A673 (cell line): Measurements from ENCODE around the gene PLB1. TPM values are rescaled to one million over a fixed set of nuclear protein-coding genes. Genes with fewer than 3 reads are reported as not detected.

Experiments used
- BruUV-seq: library from RNA; stranded (reverse); fragments of 400-500 nt; replicated peaks from 2 replicates; lab custom pipeline; 2021; lab: Mats Ljungman, UMichigan
- CTCF ChIA-PET: fragments of 300-600 bp; sonication (Branson Sonifier 250); formaldehyde crosslinking; loops from one replicate; lab custom pipeline; 2022; ENCODE audit warnings: antibody characterized with exemption; lab: Charles Lee
- POLR2A ChIA-PET: fragments of 300-600 bp; sonication (Branson Sonifier 250); formaldehyde crosslinking; loops from one replicate; lab custom pipeline; 2022; ENCODE audit warnings: antibody characterized with exemption; ENCODE audit not compliant: low non-redundant PET; lab: Charles Lee
- DNase-seq: peaks from one replicate; pipeline ENCODE4 v3.0.0-alpha.2; 2015; ENCODE audit warnings: low spot score
- H3K27ac ChIP-seq: fragments of 200-600 bp; sonication (generic); 2 replicates; pipeline ENCODE4 v1.5.1; 2016; ENCODE audit warnings: mixed run types, low read depth, mild to moderate bottlenecking, mixed read lengths, antibody characterized with exemption, low read length; ENCODE audit not compliant: poor library complexity, severe bottlenecking
- H3K27me3 ChIP-seq: fragments of 200-600 bp; sonication (generic); replicated peaks from 2 replicates; pipeline ENCODE4 v1.6.1; 2017; ENCODE audit warnings: mixed run types, low read depth, mild to moderate bottlenecking, mixed read lengths, antibody characterized with exemption, low read length; ENCODE audit not compliant: insufficient read depth, poor library complexity
- H3K36me3 ChIP-seq: fragments of 200-600 bp; sonication (generic); 2 replicates; pipeline ENCODE4 v1.6.1; 2016; ENCODE audit warnings: mixed run types, mild to moderate bottlenecking, mixed read lengths, antibody characterized with exemption, low read length; ENCODE audit not compliant: insufficient read depth, poor library complexity, severe bottlenecking
- H3K4me1 ChIP-seq: fragments of 200-600 bp; sonication (generic); 2 replicates; pipeline ENCODE4 v1.6.1; 2017; ENCODE audit warnings: mixed run types, mild to moderate bottlenecking, mixed read lengths, antibody characterized with exemption, low read length; ENCODE audit not compliant: insufficient read depth, poor library complexity, severe bottlenecking
- H3K4me3 ChIP-seq: fragments of 200-600 bp; sonication (generic); 2 replicates; pipeline ENCODE4 v1.5.1; 2016; ENCODE audit warnings: low read depth, mixed run types, mild to moderate bottlenecking, mixed read lengths, low read length; ENCODE audit not compliant: poor library complexity, severe bottlenecking
- H3K9me3 ChIP-seq: fragments of 200-600 bp; sonication (generic); 2 replicates; pipeline ENCODE4 v1.6.1; 2016; ENCODE audit warnings: mixed run types, low read depth, mild to moderate bottlenecking, mixed read lengths, antibody characterized with exemption, low read length; ENCODE audit not compliant: poor library complexity, severe bottlenecking
- CTCF ChIP-seq: fragments of 300-800, 200-600 bp; sonication (generic); conservative IDR thresholded peaks from 2 replicates; pipeline ENCODE4 v1.5.1; 2017; ENCODE audit warnings: low read depth, mild to moderate bottlenecking, antibody characterized with exemption, low read length, moderate library complexity, mixed read lengths
- EZH2 ChIP-seq: fragments of 200-600 bp; sonication (generic); IDR thresholded peaks from 2 replicates; pipeline ENCODE4 v1.6.1; 2017; ENCODE audit warnings: borderline replicate concordance, low read depth, mild to moderate bottlenecking, mixed read lengths, antibody characterized with exemption, low read length; ENCODE audit not compliant: poor library complexity, severe bottlenecking
- intact Hi-C: fragments of 100-400 bp; cut with micrococcal nuclease; formaldehyde crosslinking; loops from one replicate; pipeline ENCODE4 v1.10.0; 2022; ENCODE audit not compliant: unreplicated experiment
- total RNA-seq: library from RNA; stranded (reverse); gene quantifications from 2 replicates; pipeline ENCODE4 v1.2.3, GENCODE V29; 2021

Gene PLB1
- total RNA-seq, 1 experiment from 2014 or later: 0.39 TPM

GRCh38 chr2:28693223-28693622, 197.4 kb downstream of the PLB1 start:
- Histone ChIP-seq H3K9me3 (no peaks in the 10 kb centered on the region), H3K27ac (no peak overlapping the region), H3K4me3 (no peak overlapping the region), H3K27me3 (no peaks in the 10 kb centered on the region), H3K4me1 (peaks cover 9% of the 10 kb centered on the region), H3K36me3 (no peaks in the 10 kb centered on the region)
- ChIA-PET POLR2A (no interaction called here), CTCF (no interaction called here)
- no peak for TF ChIP-seq CTCF
- no peak for TF ChIP-seq EZH2
- no TSS peak for BruUV-seq
- intact Hi-C loops: no loop called here
- no peak for DNase-seq

Other genes with a start within 250 kb of the PLB1 start
- gene FOSL2, start 103.2 kb upstream of the PLB1 start, total RNA-seq: 5.3 and 12.2 TPM in 2 replicates